Nucleus accumbens (tissue), 56 donors: Measurements from ENCODE around the gene PRDX5.

Source experiments
- DNase-seq, 56 donors: peaks; one replicate each; lab custom pipeline; 2025; lab: John Stamatoyannopoulos, UW

Gene PRDX5

GRCh38 chr11:64317961-64318765 lies at the start of gene PRDX5:
Gene PRDX5, plus strand, starts transcription at chr11:64318121. Its CDS starts 95 bp downstream, at chr11:64318216.
- peak; percentile 60 to 98 (median 95) for DNase-seq

- DNase-seq: peak in 11 of 56 donors; percentile 32 to 73 (median 64)
Measured at GRCh38 chr11:64268893-64269539, 48.9 kb upstream of the PRDX5 start.

GRCh38 chr11:64269540-64270220 lies 48.2 kb upstream of the PRDX5 start:
- peak; percentile 90 to 100 (median 99) for DNase-seq

- DNase-seq: no peak
Measured at GRCh38 chr11:64275031-64275800, 42.7 kb upstream of the PRDX5 start.

GRCh38 chr11:64275841-64276240 lies 42.1 kb upstream of the PRDX5 start:
- no peak for DNase-seq

GRCh38 chr11:64276653-64277431 lies 41.1 kb upstream of the PRDX5 start:
- DNase-seq: no peak

GRCh38 chr11:64278576-64279190 lies 39.2 kb upstream of the PRDX5 start:
- DNase-seq: no peak

GRCh38 chr11:64281957-64282770 lies 35.8 kb upstream of the PRDX5 start:
- DNase-seq: no peak

GRCh38 chr11:64283092-64283491 lies 34.8 kb upstream of the PRDX5 start:
- DNase-seq: no peak

- DNase-seq: peak; percentile 77 to 98 (median 94)
Measured at GRCh38 chr11:64284048-64284961, 33.6 kb upstream of the PRDX5 start, which contains the start of gene BAD. Gene BAD, minus strand, starts transcription at chr11:64284665. Its CDS starts 297 bp downstream, at chr11:64284368.

GRCh38 chr11:64284962-64285884 lies 32.7 kb upstream of the PRDX5 start, which contains the start of gene GPR137:
Gene GPR137, plus strand, starts transcription at chr11:64285848. Its CDS starts 677 bp downstream, at chr11:64286525.
- peak in 54 of 56 donors; percentile 62 to 99 (median 87) for DNase-seq

- DNase-seq: no peak
Measured at GRCh38 chr11:64285885-64286800, 31.8 kb upstream of the PRDX5 start.

GRCh38 chr11:64286801-64287159 lies 31.1 kb upstream of the PRDX5 start:
- DNase-seq: no peak

- DNase-seq: no peak
Measured at GRCh38 chr11:64287676-64288352, 30.1 kb upstream of the PRDX5 start.
